NK-92 (cell line): Measurements from ENCODE around the gene C5orf52.
"Not testable (repeated sequence)": the region's sequence is repeated elsewhere in the genome, so short reads cannot be mapped to it uniquely, and the experiment has no call there.

ENCODE experiments used
- DNase-seq: peaks from one replicate; lab custom pipeline; 2025; ENCODE audit not compliant: unreplicated experiment; lab: John Stamatoyannopoulos, UW

Gene C5orf52

DNA sequence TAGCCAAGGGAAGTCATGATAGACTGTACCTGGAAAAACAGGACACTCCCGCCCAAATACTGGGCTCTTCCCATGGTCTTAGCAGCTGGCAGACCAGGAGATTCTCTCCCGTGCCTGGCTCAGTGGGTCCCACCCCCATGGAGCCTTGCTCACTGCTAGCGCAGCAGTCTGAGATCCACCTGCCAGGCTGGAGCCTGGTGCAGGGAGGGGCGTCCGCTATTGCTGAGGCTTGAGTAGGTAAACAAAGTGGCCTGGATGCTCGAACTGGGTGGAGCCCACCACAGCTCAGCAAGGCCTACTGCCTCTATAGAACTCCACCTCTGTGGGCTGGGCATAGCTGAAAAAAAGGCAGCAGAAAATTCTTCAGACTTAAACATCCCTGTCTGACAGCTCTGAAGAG, 49.8 kb downstream of the C5orf52 start:
- DNase-seq, result no peak

GRCh38 chr5:157722895-157723294, 51.6 kb downstream of the C5orf52 start:
- not testable (repeated sequence) for DNase-seq

DNA sequence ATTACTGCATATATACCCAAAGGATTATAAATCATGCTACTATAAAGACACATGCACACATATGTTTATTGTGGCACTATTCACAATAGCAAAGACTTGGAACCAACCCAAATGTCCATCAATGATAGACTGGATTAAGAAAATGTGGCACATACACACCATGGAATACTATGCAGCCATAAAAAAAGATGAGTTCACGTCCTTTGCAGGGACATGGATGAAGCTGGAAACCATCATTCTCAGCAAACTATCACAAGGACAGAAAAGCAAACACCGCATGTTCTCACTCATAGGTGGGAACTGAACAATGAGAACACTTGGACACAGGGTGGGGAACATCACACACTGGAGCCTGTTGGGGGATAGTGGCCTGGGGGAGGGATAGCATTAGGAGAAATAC, 55.3 kb downstream of the C5orf52 start:
- not testable (repeated sequence) for DNase-seq

DNA sequence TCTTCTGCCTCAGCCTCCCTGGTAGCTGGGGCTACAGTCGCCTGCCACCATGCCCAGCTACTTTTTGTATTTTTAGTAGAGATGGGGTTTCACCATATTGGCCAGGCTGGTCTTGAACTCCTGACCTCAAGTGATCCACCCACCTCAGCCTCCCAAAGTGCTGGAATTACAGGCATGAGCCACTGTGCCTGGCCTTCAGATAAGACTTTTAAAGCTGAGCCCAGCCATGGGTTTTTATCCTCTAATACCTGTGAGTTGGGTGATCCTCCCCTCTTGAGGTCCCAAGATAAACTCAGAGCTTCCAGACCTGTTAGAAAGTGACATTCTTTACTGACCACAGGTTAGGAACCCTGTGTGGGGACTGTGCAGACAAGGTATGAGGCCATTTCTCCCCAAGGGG, 56.5 kb downstream of the C5orf52 start:
- not testable (repeated sequence) for DNase-seq
